Cardiac ventricle fibroblast (primary cell): ENCODE results near the gene TUBD1. TPM values are rescaled to one million over a fixed set of nuclear protein-coding genes. Genes with fewer than 3 reads are reported as not detected.

Source experiments
- total RNA-seq: library from RNA; depleted of rRNA; stranded (reverse); fragments of >200 nt; gene quantifications from 2 replicates; pipeline ENCODE4 v1.2.3, GENCODE V29; 2015

TUBD1 gene, protein sequence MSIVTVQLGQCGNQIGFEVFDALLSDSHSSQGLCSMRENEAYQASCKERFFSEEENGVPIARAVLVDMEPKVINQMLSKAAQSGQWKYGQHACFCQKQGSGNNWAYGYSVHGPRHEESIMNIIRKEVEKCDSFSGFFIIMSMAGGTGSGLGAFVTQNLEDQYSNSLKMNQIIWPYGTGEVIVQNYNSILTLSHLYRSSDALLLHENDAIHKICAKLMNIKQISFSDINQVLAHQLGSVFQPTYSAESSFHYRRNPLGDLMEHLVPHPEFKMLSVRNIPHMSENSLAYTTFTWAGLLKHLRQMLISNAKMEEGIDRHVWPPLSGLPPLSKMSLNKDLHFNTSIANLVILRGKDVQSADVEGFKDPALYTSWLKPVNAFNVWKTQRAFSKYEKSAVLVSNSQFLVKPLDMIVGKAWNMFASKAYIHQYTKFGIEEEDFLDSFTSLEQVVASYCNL
- total RNA-seq = 2.4 and 4.0 TPM in 2 replicates

DNA sequence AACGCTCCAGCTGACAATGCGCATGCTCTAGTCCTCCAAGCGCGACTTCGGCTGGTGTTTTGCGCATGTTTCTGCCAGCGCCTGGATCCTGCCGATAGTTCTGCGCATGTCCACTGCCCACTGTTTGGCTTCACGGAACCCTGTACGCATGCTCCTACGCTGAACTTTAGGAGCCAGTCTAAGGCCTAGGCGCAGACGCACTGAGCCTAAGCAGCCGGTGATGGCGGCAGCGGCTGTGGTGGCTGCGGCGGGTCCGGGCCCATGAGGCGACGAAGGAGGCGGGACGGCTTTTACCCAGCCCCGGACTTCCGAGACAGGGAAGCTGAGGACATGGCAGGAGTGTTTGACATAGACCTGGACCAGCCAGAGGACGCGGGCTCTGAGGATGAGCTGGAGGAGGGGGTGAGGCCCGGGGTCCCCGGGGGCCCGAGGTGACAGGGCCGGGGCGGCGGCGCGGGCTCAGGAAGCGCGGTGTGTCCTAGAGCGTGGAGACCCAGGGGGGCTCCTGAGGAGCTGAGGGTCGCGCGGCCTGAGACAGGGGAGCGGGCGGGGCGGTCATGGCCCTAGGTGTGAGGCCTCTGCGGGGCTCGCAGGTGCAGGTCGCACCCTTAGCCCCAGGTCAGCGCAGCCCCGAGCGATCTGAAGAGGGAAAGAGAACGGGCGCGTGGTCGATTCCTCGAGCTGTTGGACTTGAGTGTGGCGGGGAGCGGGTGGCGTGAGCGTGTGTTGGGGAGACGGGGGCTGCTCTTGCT is at the start of gene TUBD1, which contains the start of gene RPS6KB1:
TUBD1 (minus strand) TSS at position 20 of the 752 bp plus-strand sequence. CDS start 1,941 bp downstream, outside the sequence.
RPS6KB1 (plus strand) TSS at position 198 of the 752 bp plus-strand sequence; CDS start at position 262, 64 bp downstream.

Other genes with a start within 250 kb of the TUBD1 start
- gene PTRH2, start 185.5 kb downstream of the TUBD1 start, total RNA-seq = 30.2 and 33.4 TPM in 2 replicates
- 119 and 122 TPM in 2 replicates for gene VMP1, start 185.3 kb downstream of the TUBD1 start, total RNA-seq
- 15.0 and 25.8 TPM in 2 replicates for gene RPS6KB1, start 178 bp upstream of the TUBD1 start, total RNA-seq
- 9.2 and 14.9 TPM in 2 replicates for gene RNFT1, start 71.8 kb upstream of the TUBD1 start, total RNA-seq
- gene HEATR6, start 186.0 kb upstream of the TUBD1 start, total RNA-seq = 10.6 and 11.4 TPM in 2 replicates